ENCODE data around the gene FN1. TPM values are rescaled to one million over a fixed set of nuclear protein-coding genes. Genes with fewer than 3 reads are reported as not detected.

FN1 gene
- total RNA-seq, 2 donors from 2014 or later: 115 to 315 TPM

DNA sequence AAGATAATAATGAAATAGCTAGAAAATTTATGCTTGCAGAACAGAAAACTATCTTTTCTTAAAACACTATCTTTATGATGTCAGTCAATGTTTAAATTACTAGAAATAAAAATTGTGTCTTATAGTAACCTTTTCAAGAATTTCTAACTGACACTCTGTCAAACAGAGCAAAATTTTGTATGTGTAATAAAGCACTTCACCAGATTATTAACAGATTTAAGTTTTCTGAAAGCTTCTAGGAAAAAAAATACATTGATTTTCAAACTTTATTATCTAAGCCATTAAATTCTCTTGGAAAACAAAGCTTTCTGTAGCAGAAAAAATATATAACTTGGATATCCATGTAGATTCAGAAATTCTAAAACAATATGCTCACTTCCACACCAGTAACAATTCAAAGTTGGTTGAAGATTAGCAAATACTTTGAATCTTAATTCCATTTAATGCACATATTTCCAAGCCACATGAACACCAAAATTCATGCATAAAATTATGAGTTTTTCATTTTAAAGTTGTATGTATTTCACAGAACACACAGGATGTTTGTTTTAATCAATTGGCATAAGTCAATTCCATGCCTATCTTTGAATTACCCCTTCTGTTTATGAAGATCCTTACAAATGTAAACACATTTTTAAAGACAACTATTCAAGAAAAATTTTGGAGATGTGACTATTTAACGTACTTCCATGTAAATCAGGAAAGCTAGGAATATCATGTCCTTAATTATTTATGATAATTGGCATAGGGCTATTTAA is 19.9 kb downstream of the FN1 start:
- intact Hi-C loops (cut with DNase I): no loop called here
- Histone ChIP-seq H3K27me3 (no peaks in the 10 kb centered on the region), H3K36me3 (no peaks in the 10 kb centered on the region), H3K4me3 (no peak overlapping the region), H3K27ac (no peak overlapping the region), H3K4me1 (no peaks in the 10 kb centered on the region), H3K9ac (ENCODE audit: low read depth in 2 of 2, low read length in 2 of 2) (no peak overlapping the region), H3K9me3 (no peaks in the 10 kb centered on the region)
- no peak for DNase-seq
- TF ChIP-seq, protein P1, sequence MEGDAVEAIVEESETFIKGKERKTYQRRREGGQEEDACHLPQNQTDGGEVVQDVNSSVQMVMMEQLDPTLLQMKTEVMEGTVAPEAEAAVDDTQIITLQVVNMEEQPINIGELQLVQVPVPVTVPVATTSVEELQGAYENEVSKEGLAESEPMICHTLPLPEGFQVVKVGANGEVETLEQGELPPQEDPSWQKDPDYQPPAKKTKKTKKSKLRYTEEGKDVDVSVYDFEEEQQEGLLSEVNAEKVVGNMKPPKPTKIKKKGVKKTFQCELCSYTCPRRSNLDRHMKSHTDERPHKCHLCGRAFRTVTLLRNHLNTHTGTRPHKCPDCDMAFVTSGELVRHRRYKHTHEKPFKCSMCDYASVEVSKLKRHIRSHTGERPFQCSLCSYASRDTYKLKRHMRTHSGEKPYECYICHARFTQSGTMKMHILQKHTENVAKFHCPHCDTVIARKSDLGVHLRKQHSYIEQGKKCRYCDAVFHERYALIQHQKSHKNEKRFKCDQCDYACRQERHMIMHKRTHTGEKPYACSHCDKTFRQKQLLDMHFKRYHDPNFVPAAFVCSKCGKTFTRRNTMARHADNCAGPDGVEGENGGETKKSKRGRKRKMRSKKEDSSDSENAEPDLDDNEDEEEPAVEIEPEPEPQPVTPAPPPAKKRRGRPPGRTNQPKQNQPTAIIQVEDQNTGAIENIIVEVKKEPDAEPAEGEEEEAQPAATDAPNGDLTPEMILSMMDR (IDR thresholded peaks at IDR 0.05): no peak

DNA sequence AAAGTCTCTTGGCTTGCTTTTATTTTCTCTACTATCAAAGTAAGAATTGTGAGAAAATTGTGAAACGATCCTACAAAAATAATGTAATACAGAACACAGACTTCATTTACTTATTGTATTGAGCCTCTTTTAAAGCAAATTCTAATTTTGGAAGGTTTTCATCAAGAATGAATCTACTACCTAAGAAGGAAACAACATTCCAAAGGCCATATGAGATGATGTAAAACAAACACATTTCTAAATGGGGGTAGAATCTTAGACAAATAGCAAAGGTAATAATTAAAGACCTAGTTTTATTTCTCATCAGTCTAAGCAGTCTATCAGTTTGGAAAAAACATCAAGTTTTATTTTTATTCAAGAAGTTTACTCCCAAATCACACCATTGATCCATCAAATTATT is 20.6 kb downstream of the FN1 start:
- Histone ChIP-seq H3K27me3 (no peaks in the 10 kb centered on the region), H3K9me3 (no peaks in the 10 kb centered on the region), H3K4me3 (no peak overlapping the region), H3K9ac (ENCODE audit: low read depth in 2 of 2, low read length in 2 of 2) (no peak overlapping the region), H3K4me1 (no peaks in the 10 kb centered on the region), H3K27ac (no peak overlapping the region), H3K36me3 (no peaks in the 10 kb centered on the region)
- intact Hi-C loops (cut with DNase I): no loop called here
- TF ChIP-seq, protein P1 (IDR thresholded peaks at IDR 0.05): no peak
- DNase-seq: no peak

DNA sequence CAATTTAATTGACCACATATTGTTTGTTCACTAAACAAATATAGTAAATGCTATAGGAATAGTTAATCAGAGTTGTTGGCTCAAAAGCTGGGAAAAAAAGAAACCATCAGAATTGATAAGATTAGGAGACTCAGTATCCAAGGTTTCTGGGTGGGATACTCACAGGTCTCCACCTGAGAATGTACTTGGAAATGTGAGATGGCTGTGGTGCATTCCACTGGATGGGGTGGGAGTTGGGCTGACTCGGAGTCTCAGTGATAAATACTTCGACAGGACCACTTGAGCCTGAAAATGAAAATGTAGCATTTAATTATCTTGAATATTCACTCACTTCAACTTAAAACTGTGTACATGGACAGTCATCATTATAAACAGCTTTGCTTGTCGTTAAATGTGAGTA is 21.2 kb downstream of the FN1 start:
- TF ChIP-seq, protein P1 (IDR thresholded peaks at IDR 0.05): no peak
- no peaks in the 10 kb centered on the region for H3K4me1 ChIP-seq
- intact Hi-C loops (cut with DNase I): no loop called here
- no peak for DNase-seq
- H3K36me3 ChIP-seq: no peaks in the 10 kb centered on the region
- no peak overlapping the region for H3K27ac ChIP-seq
- no peak overlapping the region for H3K9ac ChIP-seq (ENCODE audit: low read depth in 2 of 2, low read length in 2 of 2)
- H3K9me3 ChIP-seq: no peaks in the 10 kb centered on the region
- no peaks in the 10 kb centered on the region for H3K27me3 ChIP-seq
- no peak overlapping the region for H3K4me3 ChIP-seq

DNA sequence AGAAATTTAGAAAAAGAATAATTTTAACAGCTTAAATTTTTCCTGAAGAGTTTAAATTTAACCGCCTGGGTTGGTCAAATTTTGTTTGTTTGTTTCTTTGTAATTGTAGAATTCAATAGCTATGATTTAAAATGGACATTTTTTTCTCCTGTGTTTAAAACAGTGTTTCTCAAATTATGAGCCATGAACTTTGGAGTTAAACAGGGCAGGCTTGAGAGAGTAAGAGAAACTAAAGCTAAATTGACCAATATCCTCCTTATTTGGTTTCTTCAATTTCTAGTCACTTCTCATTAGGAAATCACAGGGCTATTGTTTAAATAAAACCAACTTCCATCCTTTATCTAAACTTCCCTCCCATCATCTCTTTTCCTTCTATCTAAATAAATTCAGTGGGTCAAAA is 21.9 kb downstream of the FN1 start:
- no peak for DNase-seq
- Histone ChIP-seq H3K9me3 (no peaks in the 10 kb centered on the region), H3K27me3 (no peaks in the 10 kb centered on the region), H3K27ac (no peak overlapping the region), H3K9ac (ENCODE audit: low read depth in 2 of 2, low read length in 2 of 2) (no peak overlapping the region), H3K36me3 (no peaks in the 10 kb centered on the region), H3K4me1 (no peaks in the 10 kb centered on the region), H3K4me3 (no peak overlapping the region)
- intact Hi-C loops (cut with DNase I): no loop called here
- TF ChIP-seq, protein P1 (IDR thresholded peaks at IDR 0.05): no peak

DNA sequence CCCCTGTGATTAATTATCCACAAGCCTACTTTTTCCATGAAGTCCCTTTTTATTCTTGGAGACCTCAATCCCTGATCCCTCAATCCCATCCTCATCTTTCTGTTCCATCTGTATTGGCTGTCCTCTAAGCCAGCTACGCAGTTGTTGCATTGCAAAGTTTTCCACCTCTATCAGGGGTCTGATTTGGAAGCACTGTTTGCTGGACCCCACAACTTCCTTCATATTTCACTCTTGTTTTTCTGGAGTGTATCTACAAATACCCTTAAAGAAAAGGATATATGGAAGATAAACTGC is 22.4 kb downstream of the FN1 start:
- no peak overlapping the region for H3K4me3 ChIP-seq
- TF ChIP-seq, protein P1 (IDR thresholded peaks at IDR 0.05): no peak
- no peaks in the 10 kb centered on the region for H3K27me3 ChIP-seq
- no peaks in the 10 kb centered on the region for H3K9me3 ChIP-seq
- H3K9ac ChIP-seq (ENCODE audit: low read depth in 2 of 2, low read length in 2 of 2): no peak overlapping the region
- intact Hi-C loops (cut with DNase I): no loop called here
- H3K36me3 ChIP-seq: no peaks in the 10 kb centered on the region
- H3K27ac ChIP-seq: no peak overlapping the region
- DNase-seq: no peak
- H3K4me1 ChIP-seq: no peaks in the 10 kb centered on the region
